H9 (cell line): ENCODE data around the gene FASTKD1. TPM values are rescaled to one million over a fixed set of nuclear protein-coding genes. Genes with fewer than 3 reads are reported as not detected.
A peak's percentile ranks its signal among the peaks of the same experiment; 100 is the strongest.

Experiments
- DNase-seq: peaks from one replicate; pipeline ENCODE4 v3.0.0-alpha.2; 2017
- H2AFZ ChIP-seq: one replicate; pipeline ENCODE4 v1.6.1; 2013; ENCODE audit warnings: mild to moderate bottlenecking, low read length, control low read depth, moderate library complexity
- H2AK5ac ChIP-seq: 2 replicates; pipeline ENCODE4 v1.6.1; 2013; ENCODE audit warnings: low read length, control low read depth, mixed read lengths; ENCODE audit not compliant: insufficient read length
- H2BK120ac ChIP-seq: one replicate; pipeline ENCODE4 v1.6.1; 2013; ENCODE audit warnings: low read depth, mild to moderate bottlenecking, low read length, control low read depth, inconsistent platforms; ENCODE audit not compliant: poor library complexity, severe bottlenecking
- H2BK12ac ChIP-seq: 2 replicates; pipeline ENCODE4 v1.6.1; 2013; ENCODE audit warnings: low read length, control low read depth, mixed read lengths, low read depth; ENCODE audit not compliant: insufficient read length
- H2BK15ac ChIP-seq: 2 replicates; pipeline ENCODE4 v1.6.1; 2013; ENCODE audit warnings: low read depth, low read length, control low read depth
- H2BK20ac ChIP-seq: one replicate; pipeline ENCODE4 v1.6.1; 2013; ENCODE audit warnings: low read depth, mild to moderate bottlenecking, low read length, control low read depth, inconsistent platforms; ENCODE audit not compliant: poor library complexity, severe bottlenecking
- H2BK5ac ChIP-seq: 2 replicates; pipeline ENCODE4 v1.6.1; 2013; ENCODE audit warnings: low read length, control low read depth, mixed read lengths; ENCODE audit not compliant: insufficient read length
- H3K14ac ChIP-seq: 2 replicates; pipeline ENCODE4 v1.6.1; 2013; ENCODE audit warnings: low read length, control low read depth; ENCODE audit not compliant: insufficient read depth
- H3K18ac ChIP-seq: 2 replicates; pipeline ENCODE4 v1.6.1; 2013; ENCODE audit warnings: low read depth, mild to moderate bottlenecking, mixed read lengths, low read length, control low read depth; ENCODE audit not compliant: insufficient read length
- H3K23ac ChIP-seq: 2 replicates; pipeline ENCODE4 v1.6.1; 2013; ENCODE audit warnings: low read length, control low read depth, mixed read lengths, low read depth; ENCODE audit not compliant: insufficient read length
- H3K23me2 ChIP-seq: 2 replicates; pipeline ENCODE4 v1.6.1; 2013; ENCODE audit warnings: low read depth, mild to moderate bottlenecking, mixed read lengths, low read length, control low read depth; ENCODE audit not compliant: insufficient read length, poor library complexity, severe bottlenecking
- H3K27ac ChIP-seq: 2 replicates; pipeline ENCODE4 v1.5.1; 2013; ENCODE audit warnings: low read length, control low read depth, mixed read lengths, low read depth; ENCODE audit not compliant: insufficient read length
- H3K27me3 ChIP-seq: 2 replicates; pipeline ENCODE4 v1.6.1; 2013; ENCODE audit warnings: low read length, control low read depth, inconsistent platforms; ENCODE audit not compliant: insufficient read depth
- H3K4ac ChIP-seq: 2 replicates; pipeline ENCODE4 v1.6.1; 2013; ENCODE audit warnings: low read depth, mild to moderate bottlenecking, control low read depth, inconsistent platforms, low read length, moderate library complexity
- H3K4me1 ChIP-seq: 2 replicates; pipeline ENCODE4 v1.6.1; 2013; ENCODE audit warnings: low read length, control low read depth, inconsistent platforms; ENCODE audit not compliant: insufficient read depth
- H3K4me2 ChIP-seq: 2 replicates; pipeline ENCODE4 v1.6.1; 2013; ENCODE audit warnings: low read length, control low read depth, mixed read lengths; ENCODE audit not compliant: insufficient read length, insufficient read depth
- H3K56ac ChIP-seq: 2 replicates; pipeline ENCODE4 v1.6.1; 2013; ENCODE audit warnings: low read depth, mild to moderate bottlenecking, mixed read lengths, low read length, control low read depth; ENCODE audit not compliant: insufficient read length
- H3K79me1 ChIP-seq: 2 replicates; pipeline ENCODE4 v1.6.1; 2013; ENCODE audit warnings: low read depth, mild to moderate bottlenecking, moderate library complexity, low read length, control low read depth, inconsistent platforms; ENCODE audit not compliant: insufficient read depth, poor library complexity, severe bottlenecking
- H3K79me2 ChIP-seq: 2 replicates; pipeline ENCODE4 v1.6.1; 2013; ENCODE audit warnings: low read length, control low read depth, inconsistent platforms; ENCODE audit not compliant: insufficient read depth
- H3K9ac ChIP-seq: 2 replicates; pipeline ENCODE4 v1.6.1; 2013; ENCODE audit warnings: low read length, control low read depth, mixed read lengths; ENCODE audit not compliant: insufficient read length; ENCODE audit errors: extremely low read depth
- H3K9me3 ChIP-seq: one replicate; pipeline ENCODE4 v1.6.1; 2013; ENCODE audit warnings: low read depth, low read length, inconsistent platforms; ENCODE audit not compliant: control insufficient read depth
- H3T11ph ChIP-seq: one replicate; pipeline ENCODE4 v1.6.1; 2013; ENCODE audit warnings: mild to moderate bottlenecking, low read length, control low read depth, inconsistent platforms
- H4K20me1 ChIP-seq: one replicate; pipeline ENCODE4 v1.6.1; 2013; ENCODE audit not compliant: control insufficient read depth, insufficient read length, insufficient read depth
- H4K5ac ChIP-seq: 2 replicates; pipeline ENCODE4 v1.6.1; 2013; ENCODE audit warnings: low read depth, mild to moderate bottlenecking, mixed read lengths, low read length, control low read depth; ENCODE audit not compliant: insufficient read length
- H4K8ac ChIP-seq: replicated peaks from 2 replicates; pipeline ENCODE4 v1.6.1; 2013; ENCODE audit warnings: low read length, control low read depth, mixed read lengths, low read depth; ENCODE audit not compliant: insufficient read length
- H4K91ac ChIP-seq: 2 replicates; pipeline ENCODE4 v1.6.1; 2013; ENCODE audit warnings: low read depth, mild to moderate bottlenecking, moderate library complexity, mixed read lengths, low read length, control low read depth; ENCODE audit not compliant: insufficient read length
- H3K27ac Mint-ChIP-seq, 3 experiments: 2 replicates in 2 of 3; 3 replicates in 1 of 3; pipeline ENCODE4 v1.8.0; 2020 to 2021; ENCODE audit warnings: mixed read lengths in 3 of 3, mild to moderate bottlenecking in 1 of 3, moderate library complexity in 1 of 3
- H3K27me3 Mint-ChIP-seq: 2 replicates; pipeline ENCODE4 v1.8.0; 2021; ENCODE audit warnings: low read depth, mild to moderate bottlenecking, moderate library complexity, mixed read lengths
- H3K36me3 Mint-ChIP-seq, 3 experiments: 2 replicates in 2 of 3; 3 replicates in 1 of 3; pipeline ENCODE4 v1.8.0; 2020 to 2021; ENCODE audit warnings: low read depth in 3 of 3, mixed read lengths in 3 of 3; ENCODE audit not compliant: insufficient read depth in 1 of 3
- H3K4me1 Mint-ChIP-seq, 2 experiments: 2 replicates each; pipeline ENCODE4 v1.8.0; 2020; ENCODE audit warnings: mixed read lengths in 2 of 2
- H3K4me3 Mint-ChIP-seq, 2 experiments: 2 replicates in 1 of 2; 3 replicates in 1 of 2; pipeline ENCODE4 v1.8.0; 2020 to 2021; ENCODE audit warnings: mild to moderate bottlenecking in 2 of 2, mixed read lengths in 2 of 2, moderate library complexity in 1 of 2
- H3K9me3 Mint-ChIP-seq, 2 experiments: 2 replicates in 1 of 2; 3 replicates in 1 of 2; pipeline ENCODE4 v1.8.0; 2020; ENCODE audit warnings: mild to moderate bottlenecking in 2 of 2, mixed read lengths in 2 of 2, moderate library complexity in 1 of 2
- CTCF ChIP-seq: fragments of 200-600 bp; sonication (generic); conservative IDR thresholded peaks from 3 replicates; pipeline ENCODE4 v1.8.0; 2021; ENCODE audit warnings: antibody characterized with exemption, mild to moderate bottlenecking
- WGBS: extraction: QIAGEN DNeasy Blood & Tissue Kit; methylation state at CpG from one replicate; pipeline ENCODE4 v1.1.7; 2013; ENCODE audit warnings: missing lambda C conversion rate, low lambda C conversion rate, mixed read lengths; ENCODE audit not compliant: insufficient read length; ENCODE audit errors: extremely low coverage; 5-methylcytosine and 5-hydroxymethylcytosine counted together
- total RNA-seq: library from RNA; stranded (reverse); gene quantifications from 2 replicates; pipeline ENCODE4 v1.2.1, GENCODE V29; 2021

Gene FASTKD1
- total RNA-seq, 1 experiment from 2014 or later: 47.6 TPM

DNA sequence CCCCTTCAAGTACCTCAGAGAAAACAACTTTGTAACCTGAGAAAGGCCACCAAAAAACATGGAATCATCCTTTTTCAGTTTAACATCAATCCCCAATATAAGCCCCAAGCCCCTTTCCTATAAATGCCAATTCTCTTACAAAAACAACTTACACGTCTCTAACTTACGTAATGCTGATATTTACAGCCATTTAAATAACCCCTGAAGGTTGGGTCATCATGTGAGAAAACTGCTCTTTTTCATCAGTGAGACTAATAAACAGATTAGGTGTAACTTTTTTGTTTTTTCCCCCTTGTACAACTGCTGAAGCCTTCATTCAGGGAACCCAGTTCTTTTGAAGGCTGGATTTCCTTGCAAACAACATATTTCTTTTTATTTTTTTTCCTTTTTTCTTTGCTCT is 3.7 kb downstream of the FASTKD1 start:
- Histone ChIP-seq H3K23me2 (no peaks in the 10 kb centered on the region), H2BK12ac (no peak overlapping the region), H3K27ac (no peak overlapping the region), H3K9ac (no peak overlapping the region), H3K14ac (no peak overlapping the region), H2BK15ac (no peak overlapping the region), H3K79me1 (no peaks in the 10 kb centered on the region), H4K5ac (no peak overlapping the region), H2AFZ (no peak overlapping the region), H3K56ac (no peak overlapping the region), H3K27me3 (no peaks in the 10 kb centered on the region), H3K79me2 (peaks cover 2% of the 10 kb centered on the region; the same call in 1 of the 2 replicates), H4K20me1 (no peaks in the 10 kb centered on the region), H2BK120ac (no peak overlapping the region), H3K18ac (no peak overlapping the region), H3K4ac (no peak overlapping the region), H2BK20ac (no peak overlapping the region), H2BK5ac (no peak overlapping the region), H4K91ac (no peak overlapping the region), H2AK5ac (no peak overlapping the region), H4K8ac (no peak overlapping the region), H3T11ph (no peak overlapping the region), H3K4me2 (no peak overlapping the region), H3K4me1 (no peaks in the 10 kb centered on the region), H3K9me3 (no peaks in the 10 kb centered on the region), H3K23ac (no peak overlapping the region)
- Mint-ChIP-seq H3K27ac (peak overlapping the region in 1 of 3 experiments; percentile 50; a peak in 1 of 7 replicates), H3K4me3 (no peak overlapping the region), H3K36me3 (peaks cover 12 to 26% (median 18%) of the 10 kb centered on the region in 3 experiments; a peak in 6 of 7 replicates), H3K27me3 (peaks cover 3% of the 10 kb centered on the region; the same call in 1 of the 2 replicates), H3K4me1 (peaks cover 6 to 8% of the 10 kb centered on the region in 2 experiments), H3K9me3 (peaks cover 0 to 4% of the 10 kb centered on the region in 2 experiments; a peak in 3 of 5 replicates)
- no peak for TF ChIP-seq CTCF
- DNase-seq: no peak
- 100% methylated on average over 2 of the region's 2 CpGs for WGBS
